ENCODE results near the gene CPAMD8. TPM values are rescaled to one million over a fixed set of nuclear protein-coding genes. Genes with fewer than 3 reads are reported as not detected.
A peak's percentile ranks its signal among the peaks of the same experiment; 100 is the strongest.

The CPAMD8 gene
- total and polyA plus RNA-seq, 9 of the 15 experiments (the other 6 are each of a cell fraction or from before 2014, with no cell fraction given), result 0.20 to 2.1 (median 1.3) TPM

DNA sequence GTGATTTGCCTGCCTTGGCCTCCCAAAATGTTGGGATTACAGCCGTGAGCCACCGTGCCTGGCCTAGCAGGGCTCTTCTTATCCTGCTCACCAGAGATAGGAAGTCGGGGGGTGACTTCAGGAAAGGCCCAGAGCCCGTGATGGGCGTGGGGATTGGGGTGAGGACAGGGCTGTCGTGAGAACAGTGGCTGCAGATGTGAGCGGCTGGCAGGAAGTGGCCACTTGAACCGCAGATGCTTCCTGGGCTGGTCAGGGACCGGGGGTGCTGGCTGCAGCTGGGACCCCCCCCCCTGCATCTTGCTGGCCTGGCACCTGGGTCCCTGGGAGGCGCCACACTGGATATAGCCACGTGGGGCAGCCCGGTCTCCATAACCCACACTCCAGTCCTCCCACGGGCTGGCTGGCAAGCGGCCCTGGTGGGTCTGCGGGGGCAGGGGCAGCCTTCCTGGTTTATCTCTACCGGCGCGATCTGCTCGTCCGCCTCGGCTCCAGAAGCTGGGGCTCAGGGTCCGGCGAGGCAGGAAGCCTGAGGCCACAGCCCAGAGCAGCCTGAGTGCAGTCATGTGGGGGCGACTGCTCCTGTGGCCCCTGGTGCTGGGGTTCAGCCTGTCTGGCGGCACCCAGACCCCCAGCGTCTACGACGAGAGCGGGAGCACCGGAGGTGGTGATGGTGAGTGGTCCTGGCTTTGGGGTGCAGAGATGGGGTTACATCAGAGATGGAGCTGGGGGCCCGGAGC lies 137.8 kb downstream of the CPAMD8 start, which contains the start of gene F2RL3 (continued):
- peak; percentile 87; the same call in 1 of the 2 replicates for TF ChIP-seq ETV5 (CRISPR knock-in tag; IDR thresholded peaks at IDR 0.05; ENCODE audit: low read depth)
- TF ChIP-seq HDAC8 (tag; IDR thresholded peaks at IDR 0.05), result no peak
- TF ChIP-seq, protein P1, sequence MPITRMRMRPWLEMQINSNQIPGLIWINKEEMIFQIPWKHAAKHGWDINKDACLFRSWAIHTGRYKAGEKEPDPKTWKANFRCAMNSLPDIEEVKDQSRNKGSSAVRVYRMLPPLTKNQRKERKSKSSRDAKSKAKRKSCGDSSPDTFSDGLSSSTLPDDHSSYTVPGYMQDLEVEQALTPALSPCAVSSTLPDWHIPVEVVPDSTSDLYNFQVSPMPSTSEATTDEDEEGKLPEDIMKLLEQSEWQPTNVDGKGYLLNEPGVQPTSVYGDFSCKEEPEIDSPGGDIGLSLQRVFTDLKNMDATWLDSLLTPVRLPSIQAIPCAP (CRISPR knock-in tag; IDR thresholded peaks at IDR 0.05; ENCODE audit: borderline replicate concordance), result no peak
- TF ChIP-seq, protein P2, sequence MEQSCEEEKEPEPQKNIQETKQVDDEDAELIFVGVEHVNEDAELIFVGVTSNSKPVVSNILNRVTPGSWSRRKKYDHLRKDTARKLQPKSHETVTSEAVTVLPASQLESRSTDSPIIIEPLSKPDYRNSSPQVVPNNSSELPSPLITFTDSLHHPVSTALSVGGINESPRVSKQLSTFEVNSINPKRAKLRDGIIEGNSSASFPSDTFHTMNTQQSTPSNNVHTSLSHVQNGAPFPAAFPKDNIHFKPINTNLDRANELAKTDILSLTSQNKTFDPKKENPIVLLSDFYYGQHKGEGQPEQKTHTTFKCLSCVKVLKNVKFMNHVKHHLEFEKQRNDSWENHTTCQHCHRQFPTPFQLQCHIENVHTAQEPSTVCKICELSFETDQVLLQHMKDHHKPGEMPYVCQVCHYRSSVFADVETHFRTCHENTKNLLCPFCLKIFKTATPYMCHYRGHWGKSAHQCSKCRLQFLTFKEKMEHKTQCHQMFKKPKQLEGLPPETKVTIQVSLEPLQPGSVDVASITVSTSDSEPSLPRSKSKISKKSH (CRISPR knock-in tag; IDR thresholded peaks at IDR 0.05), result no peak
- no peak for TF ChIP-seq FOXK1 (CRISPR knock-in tag; IDR thresholded peaks at IDR 0.05; ENCODE audit: borderline replicate concordance)
- no peak for TF ChIP-seq PPARD (CRISPR knock-in tag; IDR thresholded peaks at IDR 0.05)
- TF ChIP-seq, protein P3, sequence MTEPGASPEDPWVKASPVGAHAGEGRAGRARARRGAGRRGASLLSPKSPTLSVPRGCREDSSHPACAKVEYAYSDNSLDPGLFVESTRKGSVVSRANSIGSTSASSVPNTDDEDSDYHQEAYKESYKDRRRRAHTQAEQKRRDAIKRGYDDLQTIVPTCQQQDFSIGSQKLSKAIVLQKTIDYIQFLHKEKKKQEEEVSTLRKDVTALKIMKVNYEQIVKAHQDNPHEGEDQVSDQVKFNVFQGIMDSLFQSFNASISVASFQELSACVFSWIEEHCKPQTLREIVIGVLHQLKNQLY (CRISPR knock-in tag; conservative IDR thresholded peaks at IDR 0.05), result no peak
- TF ChIP-seq FUS (optimal IDR thresholded peaks at IDR 0.05; ENCODE audit: low read depth, low read length), result no peak
- no peak for TF ChIP-seq HDGF (IDR thresholded peaks at IDR 0.05)
- no peak for TF ChIP-seq NELFE (IDR thresholded peaks at IDR 0.05; ENCODE audit: insufficient read depth, insufficient read length)
- TF ChIP-seq CHCHD3 (CRISPR knock-in tag; IDR thresholded peaks at IDR 0.05), result no peak
- no peak for TF ChIP-seq ZNF41 (CRISPR knock-in tag; conservative IDR thresholded peaks at IDR 0.05)
- TF ChIP-seq SPI1 (IDR thresholded peaks at IDR 0.05; ENCODE audit: borderline replicate concordance, low read depth, low read length), result no peak
- TF ChIP-seq BRD4 (IDR thresholded peaks at IDR 0.05), result peak; percentile 28; the same call in 1 of the 2 replicates
- TF ChIP-seq, protein P4, sequence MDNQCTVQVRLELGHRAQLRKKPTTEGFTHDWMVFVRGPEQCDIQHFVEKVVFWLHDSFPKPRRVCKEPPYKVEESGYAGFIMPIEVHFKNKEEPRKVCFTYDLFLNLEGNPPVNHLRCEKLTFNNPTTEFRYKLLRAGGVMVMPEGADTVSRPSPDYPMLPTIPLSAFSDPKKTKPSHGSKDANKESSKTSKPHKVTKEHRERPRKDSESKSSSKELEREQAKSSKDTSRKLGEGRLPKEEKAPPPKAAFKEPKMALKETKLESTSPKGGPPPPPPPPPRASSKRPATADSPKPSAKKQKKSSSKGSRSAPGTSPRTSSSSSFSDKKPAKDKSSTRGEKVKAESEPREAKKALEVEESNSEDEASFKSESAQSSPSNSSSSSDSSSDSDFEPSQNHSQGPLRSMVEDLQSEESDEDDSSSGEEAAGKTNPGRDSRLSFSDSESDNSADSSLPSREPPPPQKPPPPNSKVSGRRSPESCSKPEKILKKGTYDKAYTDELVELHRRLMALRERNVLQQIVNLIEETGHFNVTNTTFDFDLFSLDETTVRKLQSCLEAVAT (IDR thresholded peaks at IDR 0.05), result no peak
